ENCODE measurements around the gene GRB7. TPM values are rescaled to one million over a fixed set of nuclear protein-coding genes. Genes with fewer than 3 reads are reported as not detected.
A peak's percentile ranks its signal among the peaks of the same experiment; 100 is the strongest.

Gene GRB7
- total and polyA plus RNA-seq, 2 experiments from 2014 or later: 12.8 to 28.9 TPM

GRCh38 chr17:39754161-39754957, 16.6 kb downstream of the GRB7 start:
- peak; percentile 71 for ATAC-seq

GRCh38 chr17:39754958-39755553, 17.3 kb downstream of the GRB7 start:
- Histone ChIP-seq H3K4me1 (ENCODE audit: insufficient read depth) (peaks cover 20% of the 10 kb centered on the region; the same call in 1 of the 2 replicates), H3F3A (replicated peaks; ENCODE audit: low read depth) (peaks cover 14% of the 10 kb centered on the region), H3K4me3 (peak overlapping the region; percentile 86), H3K4me2 (peak overlapping the region; percentile 89), H3K36me3 (ENCODE audit: insufficient read depth) (no peaks in the 10 kb centered on the region), H3K79me2 (replicated peaks; ENCODE audit: insufficient read depth) (no peaks in the 10 kb centered on the region), H2AFZ (peak overlapping the region; percentile 98), H4K20me1 (replicated peaks; ENCODE audit: insufficient read depth) (no peaks in the 10 kb centered on the region), H3K27me3 (ENCODE audit: insufficient read depth) (peaks cover 18% of the 10 kb centered on the region), H3K27ac (ENCODE audit: low read depth) (no peak overlapping the region), H3K9me2 (ENCODE audit: insufficient read depth) (no peaks in the 10 kb centered on the region)
- H3K4me3 Mint-ChIP-seq: peak overlapping the region; percentile 61
- H3K27me3 Mint-ChIP-seq (ENCODE audit: insufficient read depth, low read depth, poor library complexity): peaks cover 37% of the 10 kb centered on the region
- DNase-seq (ENCODE audit: low spot score) (peak; percentile 62), ATAC-seq (peak; percentile 14)
- no peaks in the 10 kb centered on the region for H3K36me3 Mint-ChIP-seq (ENCODE audit: low read depth)
- peaks cover 45% of the 10 kb centered on the region for H3K4me1 Mint-ChIP-seq
- no peaks in the 10 kb centered on the region; the same call in 2 of the 3 replicates for H3K9me3 Mint-ChIP-seq
- H3K27ac Mint-ChIP-seq: no peak overlapping the region
- TF ChIP-seq REST (IDR thresholded peaks at IDR 0.05; ENCODE audit: unreplicated experiment) (no peak), EZH2 (IDR thresholded peaks at IDR 0.05; ENCODE audit: low read depth, unreplicated experiment) (no peak), STAT1 (IDR thresholded peaks at IDR 0.05; ENCODE audit: unreplicated experiment) (no peak), ETS1 (IDR thresholded peaks at IDR 0.05) (no peak)
- TF ChIP-seq, protein P1, sequence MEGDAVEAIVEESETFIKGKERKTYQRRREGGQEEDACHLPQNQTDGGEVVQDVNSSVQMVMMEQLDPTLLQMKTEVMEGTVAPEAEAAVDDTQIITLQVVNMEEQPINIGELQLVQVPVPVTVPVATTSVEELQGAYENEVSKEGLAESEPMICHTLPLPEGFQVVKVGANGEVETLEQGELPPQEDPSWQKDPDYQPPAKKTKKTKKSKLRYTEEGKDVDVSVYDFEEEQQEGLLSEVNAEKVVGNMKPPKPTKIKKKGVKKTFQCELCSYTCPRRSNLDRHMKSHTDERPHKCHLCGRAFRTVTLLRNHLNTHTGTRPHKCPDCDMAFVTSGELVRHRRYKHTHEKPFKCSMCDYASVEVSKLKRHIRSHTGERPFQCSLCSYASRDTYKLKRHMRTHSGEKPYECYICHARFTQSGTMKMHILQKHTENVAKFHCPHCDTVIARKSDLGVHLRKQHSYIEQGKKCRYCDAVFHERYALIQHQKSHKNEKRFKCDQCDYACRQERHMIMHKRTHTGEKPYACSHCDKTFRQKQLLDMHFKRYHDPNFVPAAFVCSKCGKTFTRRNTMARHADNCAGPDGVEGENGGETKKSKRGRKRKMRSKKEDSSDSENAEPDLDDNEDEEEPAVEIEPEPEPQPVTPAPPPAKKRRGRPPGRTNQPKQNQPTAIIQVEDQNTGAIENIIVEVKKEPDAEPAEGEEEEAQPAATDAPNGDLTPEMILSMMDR (conservative IDR thresholded peaks at IDR 0.05; ENCODE audit: low read depth in 2 of 2): no peak

More at GRCh38 chr17:39754161-39754957, 16.6 kb downstream of the GRB7 start:
- H3F3A ChIP-seq (replicated peaks; ENCODE audit: low read depth): peaks cover 14% of the 10 kb centered on the region
- peaks cover 45% of the 10 kb centered on the region for H3K4me1 Mint-ChIP-seq
- H3K27me3 ChIP-seq (ENCODE audit: insufficient read depth): peaks cover 18% of the 10 kb centered on the region
- no peaks in the 10 kb centered on the region for H4K20me1 ChIP-seq (replicated peaks; ENCODE audit: insufficient read depth)
- peak overlapping the region; percentile 98 for H2AFZ ChIP-seq
- DNase-seq (ENCODE audit: low spot score): peak; percentile 74
- H3K36me3 ChIP-seq (ENCODE audit: insufficient read depth): no peaks in the 10 kb centered on the region
- H3K9me2 ChIP-seq (ENCODE audit: insufficient read depth): no peaks in the 10 kb centered on the region
- H3K4me3 ChIP-seq: peak overlapping the region; percentile 86
- H3K9me3 Mint-ChIP-seq: no peaks in the 10 kb centered on the region; the same call in 2 of the 3 replicates
- no peak overlapping the region for H3K27ac Mint-ChIP-seq
- no peaks in the 10 kb centered on the region for H3K79me2 ChIP-seq (replicated peaks; ENCODE audit: insufficient read depth)
- peaks cover 33% of the 10 kb centered on the region for H3K27me3 Mint-ChIP-seq (ENCODE audit: insufficient read depth, low read depth, poor library complexity)
- no peak overlapping the region for H3K27ac ChIP-seq (ENCODE audit: low read depth)
- H3K4me3 Mint-ChIP-seq: peak overlapping the region; percentile 50; the same call in 2 of the 3 replicates
- peaks cover 20% of the 10 kb centered on the region; the same call in 1 of the 2 replicates for H3K4me1 ChIP-seq (ENCODE audit: insufficient read depth)
- TF ChIP-seq EZH2phosphoT487 (IDR thresholded peaks at IDR 0.05; ENCODE audit: unreplicated experiment): no peak
- TF ChIP-seq, protein P1 (conservative IDR thresholded peaks at IDR 0.05; ENCODE audit: low read depth in 2 of 2): peak; percentile 52 to 89
- no peak for TF ChIP-seq STAT1 (IDR thresholded peaks at IDR 0.05; ENCODE audit: unreplicated experiment)
- no peak for TF ChIP-seq EZH2 (IDR thresholded peaks at IDR 0.05; ENCODE audit: low read depth, unreplicated experiment)
- TF ChIP-seq CREB1 (CRISPR knock-in tag; IDR thresholded peaks at IDR 0.05; ENCODE audit: low read depth): peak; percentile 40; the same call in 1 of the 2 replicates
- TF ChIP-seq ETS1 (IDR thresholded peaks at IDR 0.05): no peak
- TF ChIP-seq ZNF331 (CRISPR knock-in tag; IDR thresholded peaks at IDR 0.05; ENCODE audit: low read depth): no peak
- no peak for TF ChIP-seq ZNF114 (CRISPR knock-in tag; IDR thresholded peaks at IDR 0.05)
- no peaks in the 10 kb centered on the region for H3K36me3 Mint-ChIP-seq (ENCODE audit: low read depth)
- peak overlapping the region; percentile 89 for H3K4me2 ChIP-seq

Measured in GM23338 (cell line).